DOHH2 (cell line): ENCODE results near the gene CEP55.

Source experiments
- H3F3A ChIP-seq: fragments of 200-600 bp; sonication (generic), shearing (Covaris generic); 2 replicates; pipeline ENCODE4 v1.6.0; 2016; ENCODE audit warnings: antibody characterized with exemption, mild to moderate bottlenecking; ENCODE audit not compliant: control insufficient read depth, insufficient read depth
- H3K27ac ChIP-seq: fragments of 200-600 bp; sonication (generic); 2 replicates; pipeline ENCODE4 v1.5.1; 2014; ENCODE audit warnings: low read depth, mild to moderate bottlenecking, low read length, moderate library complexity
- H3K27me3 ChIP-seq: fragments of 200-600 bp; sonication (generic); 2 replicates; pipeline ENCODE4 v1.6.1; 2014; ENCODE audit warnings: mild to moderate bottlenecking, low read length, mixed read lengths; ENCODE audit not compliant: control insufficient read depth
- H3K36me3 ChIP-seq: fragments of 200-600 bp; sonication (generic); 2 replicates; pipeline ENCODE4 v1.6.1; 2014; ENCODE audit warnings: mild to moderate bottlenecking, low read length, moderate library complexity, mixed read lengths; ENCODE audit not compliant: control insufficient read depth
- H3K4me1 ChIP-seq: fragments of 200-600 bp; sonication (generic); 2 replicates; pipeline ENCODE4 v1.6.1; 2014; ENCODE audit warnings: mild to moderate bottlenecking, low read length, mixed read lengths; ENCODE audit not compliant: control insufficient read depth
- H3K4me2 ChIP-seq: fragments of 200-600 bp; sonication (generic); 2 replicates; pipeline ENCODE4 v1.6.0; 2014; ENCODE audit warnings: mild to moderate bottlenecking, low read length, moderate library complexity
- H3K4me3 ChIP-seq: fragments of 200-600 bp; sonication (generic); 2 replicates; pipeline ENCODE4 v1.5.1; 2014; ENCODE audit warnings: mild to moderate bottlenecking, low read length, mixed read lengths
- H3K79me2 ChIP-seq: fragments of 200-600 bp; sonication (generic); 2 replicates; pipeline ENCODE4 v1.6.1; 2014; ENCODE audit warnings: mild to moderate bottlenecking, low read length, mixed read lengths; ENCODE audit not compliant: control insufficient read depth
- H3K9me2 ChIP-seq: fragments of 200-600 bp; sonication (generic); replicated peaks from 2 replicates; pipeline ENCODE4 v1.6.1; 2014; ENCODE audit warnings: mild to moderate bottlenecking, low read length, mixed read lengths; ENCODE audit not compliant: control insufficient read depth
- H3K9me3 ChIP-seq: fragments of 200-600 bp; sonication (generic); 2 replicates; pipeline ENCODE4 v1.6.1; 2014; ENCODE audit warnings: antibody characterized with exemption, low read length, mixed read lengths; ENCODE audit not compliant: control insufficient read depth, insufficient read depth
- H4K20me1 ChIP-seq: fragments of 200-600 bp; sonication (generic); 2 replicates; pipeline ENCODE4 v1.6.0; 2014; ENCODE audit warnings: low read depth, mild to moderate bottlenecking, antibody characterized with exemption, low read length, moderate library complexity; ENCODE audit not compliant: control insufficient read depth, insufficient read depth
- CTCF ChIP-seq: fragments of 200-600 bp; sonication (generic); IDR thresholded peaks from one replicate; pipeline ENCODE4 v1.5.1; 2014; ENCODE audit warnings: antibody characterized with exemption, mild to moderate bottlenecking, low read depth, low read length; ENCODE audit not compliant: poor library complexity, severe bottlenecking
- EZH2phosphoT487 ChIP-seq: fragments of 200-600 bp; sonication (generic); IDR thresholded peaks from 2 replicates; pipeline ENCODE4 v1.6.1; 2017; ENCODE audit warnings: borderline replicate concordance, mild to moderate bottlenecking, antibody characterized with exemption, low read length, moderate library complexity, mixed read lengths

The CEP55 gene

DNA sequence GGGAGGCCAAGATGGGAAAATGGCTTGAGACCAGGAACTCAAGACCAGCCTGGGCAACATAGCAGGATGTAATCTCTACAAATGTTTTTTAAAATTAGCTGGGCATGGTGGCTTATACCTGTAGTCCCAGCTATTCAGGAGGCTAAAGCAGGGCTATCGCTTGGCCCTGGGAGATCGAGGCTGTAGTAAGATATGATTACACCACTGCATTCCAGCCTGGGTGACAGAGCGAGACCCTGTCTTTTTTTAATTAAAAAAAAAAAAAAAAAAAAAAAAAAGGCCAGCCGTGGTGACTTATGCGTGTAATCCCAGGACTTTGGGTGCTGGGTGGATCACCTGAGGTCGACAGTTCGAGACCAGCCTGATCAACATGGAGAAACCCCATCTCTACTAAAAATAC is 41.7 kb upstream of the CEP55 start:
- Histone ChIP-seq H3K4me2 (no peak overlapping the region), H3K36me3 (no peaks in the 10 kb centered on the region), H3F3A (no peaks in the 10 kb centered on the region)

DNA sequence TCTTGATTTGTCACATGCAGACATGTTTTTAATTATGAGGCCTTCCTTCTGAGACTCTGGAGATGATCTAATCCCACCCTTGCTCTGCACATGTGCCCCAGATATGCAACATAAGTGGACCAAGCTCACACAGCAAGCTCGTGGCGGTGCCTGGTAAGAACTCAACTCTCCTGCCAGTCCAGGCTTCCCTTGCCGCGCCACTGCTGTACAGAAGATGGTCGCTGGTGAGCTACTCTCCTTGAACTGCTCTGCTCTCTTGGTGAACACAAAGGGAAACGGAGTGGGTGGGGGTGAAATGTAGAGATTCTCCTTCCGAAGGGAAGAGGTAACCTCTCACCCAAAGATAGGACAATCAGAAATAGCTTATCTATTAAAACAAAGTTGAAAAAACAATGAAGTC is 39.9 kb upstream of the CEP55 start:
- Histone ChIP-seq H3K27me3 (no peaks in the 10 kb centered on the region), H3K4me3 (no peak overlapping the region), H3F3A (no peaks in the 10 kb centered on the region), H3K4me2 (no peak overlapping the region), H3K79me2 (no peaks in the 10 kb centered on the region), H3K9me2 (no peaks in the 10 kb centered on the region), H4K20me1 (no peaks in the 10 kb centered on the region), H3K36me3 (no peaks in the 10 kb centered on the region), H3K9me3 (no peaks in the 10 kb centered on the region), H3K27ac (no peak overlapping the region), H3K4me1 (no peaks in the 10 kb centered on the region)
- TF ChIP-seq CTCF (no peak), EZH2phosphoT487 (no peak)

More for the DNA sequence above, 41.7 kb upstream of the CEP55 start:
- H3K4me1 ChIP-seq: no peaks in the 10 kb centered on the region
- no peaks in the 10 kb centered on the region for H4K20me1 ChIP-seq
- no peaks in the 10 kb centered on the region for H3K27me3 ChIP-seq
- no peak overlapping the region for H3K4me3 ChIP-seq
- no peaks in the 10 kb centered on the region for H3K9me3 ChIP-seq
- no peak overlapping the region for H3K27ac ChIP-seq
- H3K9me2 ChIP-seq: no peaks in the 10 kb centered on the region
- TF ChIP-seq EZH2phosphoT487 (no peak), CTCF (no peak)
- no peaks in the 10 kb centered on the region for H3K79me2 ChIP-seq

DNA sequence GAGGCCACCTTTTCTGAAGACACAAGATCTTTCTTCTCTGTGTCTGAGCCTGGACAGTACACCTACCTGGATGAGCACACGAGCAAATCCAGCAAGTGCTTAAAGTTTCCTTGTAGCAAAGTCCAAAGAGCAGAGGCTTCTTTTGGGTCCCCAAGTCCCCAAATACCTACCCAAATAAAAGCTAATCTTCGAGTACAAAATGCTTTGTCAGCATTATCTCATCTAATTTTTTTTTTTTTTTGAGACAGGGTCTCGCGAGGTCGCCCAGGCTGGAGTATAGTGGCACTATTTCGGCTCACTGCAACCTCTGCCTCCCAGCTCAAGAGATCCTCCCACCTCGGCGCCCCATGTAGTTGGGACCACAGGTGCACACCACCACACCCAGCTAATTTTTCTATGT is 38.9 kb upstream of the CEP55 start:
- no peak overlapping the region for H3K4me2 ChIP-seq

More for the DNA sequence above, 38.9 kb upstream of the CEP55 start:
- Histone ChIP-seq H3K9me3 (no peaks in the 10 kb centered on the region), H3K9me2 (no peaks in the 10 kb centered on the region), H3K27me3 (no peaks in the 10 kb centered on the region), H3K79me2 (no peaks in the 10 kb centered on the region), H3K27ac (no peak overlapping the region), H3K36me3 (no peaks in the 10 kb centered on the region), H3K4me3 (no peak overlapping the region), H3K4me1 (no peaks in the 10 kb centered on the region), H3F3A (no peaks in the 10 kb centered on the region), H4K20me1 (no peaks in the 10 kb centered on the region)
- TF ChIP-seq EZH2phosphoT487 (no peak), CTCF (no peak)
